Loucy (cell line): ENCODE data around the gene TINCR.

Source experiments
- CTCF ChIP-seq: fragments of 200-600 bp; sonication (generic); conservative IDR thresholded peaks from 2 replicates; pipeline ENCODE4 v1.5.1; 2014; ENCODE audit warnings: mild to moderate bottlenecking, antibody characterized with exemption, low read length
- EZH2phosphoT487 ChIP-seq: fragments of 200-600 bp; IDR thresholded peaks from 2 replicates; pipeline ENCODE4 v1.6.1; 2018; ENCODE audit warnings: antibody characterized with exemption, mild to moderate bottlenecking, moderate library complexity, borderline replicate concordance

GRCh38 chr19:5542665-5543064 is 25.1 kb downstream of the TINCR start:
- TF ChIP-seq CTCF (peak; percentile 41; the same call in 1 of the 2 replicates), EZH2phosphoT487 (no peak)
